GM21526 (cell line): ENCODE data around the gene ZSWIM5.
"Not testable (repeated sequence)": the region's sequence is repeated elsewhere in the genome, so short reads cannot be mapped to it uniquely, and the experiment has no call there.

Experiments
- ATAC-seq: cut with Tn5 transposase; IDR thresholded peaks from one replicate; pipeline ENCODE4 v1.9.1; 2021; ENCODE audit warnings: moderate library complexity; ENCODE audit not compliant: unreplicated experiment, low FRiP score

Gene ZSWIM5

DNA sequence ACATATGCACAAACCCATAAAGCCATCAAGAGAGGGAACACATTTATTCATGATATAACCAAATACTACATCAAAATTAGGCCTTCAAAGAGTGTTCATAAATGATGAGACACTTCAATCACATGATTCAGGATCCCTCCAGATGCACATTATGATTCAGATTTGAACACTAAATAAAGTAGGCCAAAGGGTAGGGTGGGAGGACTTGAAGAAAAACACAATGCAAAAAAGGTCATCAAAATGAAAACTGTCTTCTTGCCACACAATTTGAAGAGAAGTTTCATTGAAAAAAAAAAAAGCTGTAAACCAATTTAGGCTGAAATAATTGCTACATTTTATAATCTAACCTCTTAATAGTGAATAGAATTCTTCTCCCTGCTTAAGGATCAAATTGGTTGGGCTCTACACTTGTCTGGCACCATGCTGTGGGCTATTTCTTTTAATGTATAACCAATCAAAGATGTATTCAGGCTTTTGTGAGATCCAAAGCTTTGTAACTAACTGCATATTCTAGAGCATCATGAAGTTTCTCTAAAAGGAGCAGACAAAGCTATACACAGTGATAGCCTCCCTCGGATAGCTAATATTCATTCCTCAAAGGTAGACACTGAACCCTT is 58.1 kb downstream of the ZSWIM5 start:
- ATAC-seq: no peak

DNA sequence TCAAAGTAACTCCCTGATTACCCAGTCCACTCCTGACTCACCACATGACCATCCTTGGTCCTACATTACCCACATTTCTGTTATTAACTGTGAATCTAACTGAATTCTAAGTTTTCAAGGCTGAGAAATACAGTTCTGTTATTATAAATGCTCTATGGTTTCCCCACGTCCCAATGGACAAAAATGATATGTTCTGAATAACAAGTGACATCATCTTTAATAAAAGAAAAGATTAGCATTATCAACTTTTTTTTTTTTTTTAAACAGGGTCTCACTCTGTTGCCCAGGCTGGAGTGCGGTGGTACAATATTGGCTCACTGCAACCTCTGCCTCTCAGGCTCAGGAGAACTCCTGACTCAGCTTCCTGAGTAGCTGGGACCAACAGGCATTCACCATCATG is 59.6 kb downstream of the ZSWIM5 start:
- ATAC-seq: no peak

DNA sequence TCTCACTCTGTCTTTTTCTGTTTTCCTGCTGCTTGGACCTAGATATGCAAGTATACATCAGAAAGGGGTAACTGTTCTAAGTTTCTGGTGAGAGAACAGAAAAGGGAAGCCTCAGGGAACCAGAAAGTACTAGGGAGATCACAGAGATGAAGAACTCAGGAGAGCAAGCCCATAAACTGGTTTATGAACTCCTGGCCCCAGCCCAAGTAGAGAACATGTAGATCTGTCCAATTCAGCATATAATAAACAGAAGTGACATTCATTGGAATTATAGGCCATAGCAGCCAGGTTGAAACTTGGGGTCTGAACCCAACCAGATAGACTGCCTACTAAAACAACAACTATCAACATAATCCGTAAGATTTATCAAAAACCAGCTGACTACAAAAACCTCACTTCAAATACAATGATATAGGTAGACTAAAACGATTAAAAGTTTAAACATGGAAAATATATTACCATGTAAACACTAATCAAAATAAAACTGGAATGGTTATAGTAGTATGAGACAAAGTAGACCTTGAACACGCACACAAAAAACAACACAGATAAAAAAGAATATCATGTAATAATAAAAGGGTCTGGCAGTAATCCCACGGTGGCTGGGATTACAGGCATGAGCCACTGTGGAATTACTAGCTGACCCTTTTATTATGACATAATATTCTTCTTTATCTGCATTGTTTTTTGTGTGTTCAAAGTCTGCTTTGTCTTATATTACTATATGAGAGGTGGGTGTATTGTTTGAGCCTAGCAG is 65.0 kb downstream of the ZSWIM5 start:
- no peak for ATAC-seq

DNA sequence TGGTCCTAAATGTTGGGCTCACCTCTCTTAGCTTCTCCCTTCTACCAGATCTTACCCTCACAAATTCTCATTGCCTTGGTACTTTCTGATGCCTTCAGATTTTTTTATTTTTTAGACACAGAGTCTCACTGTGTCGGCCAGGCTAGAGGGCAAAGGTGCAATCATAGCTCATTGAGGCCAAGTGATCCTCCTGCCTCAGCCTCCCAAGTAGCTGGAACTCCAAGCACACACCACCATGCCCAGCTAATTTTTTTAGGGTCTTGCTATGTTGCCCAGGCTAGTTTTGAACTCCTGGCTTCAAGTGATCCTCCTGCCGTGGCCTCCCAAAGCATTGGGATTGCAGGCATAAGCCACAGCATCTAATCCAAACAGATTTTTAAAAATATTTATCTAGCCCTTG is 69.4 kb downstream of the ZSWIM5 start:
- no peak for ATAC-seq

DNA sequence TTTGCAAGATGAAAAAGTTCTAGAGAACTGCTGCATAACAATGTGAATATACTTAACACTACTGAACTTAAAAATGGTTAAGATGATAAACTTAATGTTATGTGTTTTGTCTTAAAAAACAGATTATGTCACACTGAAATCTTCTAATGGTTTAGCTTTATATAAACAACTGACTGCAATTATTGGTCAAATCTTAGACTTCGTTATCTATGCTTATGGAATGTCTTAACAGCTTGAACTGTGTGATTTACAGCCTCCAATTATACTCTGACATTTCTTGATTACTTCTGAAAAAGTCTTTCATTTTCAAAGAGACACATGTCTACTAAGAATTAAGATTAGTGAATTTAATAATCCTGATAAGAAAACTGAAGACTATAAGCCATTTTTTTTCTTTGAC is 71.1 kb downstream of the ZSWIM5 start:
- no peak for ATAC-seq

DNA sequence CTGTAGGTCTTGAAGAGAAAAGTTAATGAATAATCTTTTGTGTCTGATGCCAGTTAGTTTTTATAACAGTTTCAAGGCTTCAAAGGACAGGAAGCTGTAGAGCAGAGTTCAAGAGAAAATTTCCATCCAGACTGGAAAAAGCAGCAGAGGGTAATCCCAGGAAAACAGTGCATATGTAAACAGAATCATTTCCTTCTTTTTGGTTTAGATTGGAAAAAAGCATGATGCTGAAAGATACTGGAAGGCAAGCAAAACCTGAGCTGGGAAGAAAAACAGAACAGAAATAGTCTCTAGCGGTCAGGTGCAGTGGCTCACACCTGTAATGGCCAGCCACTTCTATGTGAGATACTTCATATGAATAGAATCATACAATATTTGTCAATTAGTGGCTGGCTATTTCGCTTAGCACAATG is 71.9 kb downstream of the ZSWIM5 start:
- ATAC-seq: no peak

DNA sequence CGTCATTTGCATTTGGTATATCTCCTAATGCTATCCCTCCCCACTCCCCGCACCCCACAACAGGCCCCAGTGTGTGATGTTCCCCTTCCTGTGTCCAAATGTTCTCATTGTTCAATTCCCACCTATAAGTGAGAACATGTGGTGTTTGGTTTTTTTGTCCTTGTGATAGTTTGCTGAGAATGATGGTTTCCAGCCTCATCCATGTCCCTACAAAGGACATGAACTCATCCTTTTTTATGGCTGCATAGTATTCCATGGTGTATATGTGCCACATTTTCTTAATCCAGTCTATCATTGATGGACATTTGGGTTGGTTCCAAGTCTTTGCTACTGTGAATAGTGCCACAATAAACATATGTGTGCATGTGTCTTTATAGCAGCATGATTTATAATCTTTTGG is 73.7 kb downstream of the ZSWIM5 start:
- not testable (repeated sequence) for ATAC-seq

DNA sequence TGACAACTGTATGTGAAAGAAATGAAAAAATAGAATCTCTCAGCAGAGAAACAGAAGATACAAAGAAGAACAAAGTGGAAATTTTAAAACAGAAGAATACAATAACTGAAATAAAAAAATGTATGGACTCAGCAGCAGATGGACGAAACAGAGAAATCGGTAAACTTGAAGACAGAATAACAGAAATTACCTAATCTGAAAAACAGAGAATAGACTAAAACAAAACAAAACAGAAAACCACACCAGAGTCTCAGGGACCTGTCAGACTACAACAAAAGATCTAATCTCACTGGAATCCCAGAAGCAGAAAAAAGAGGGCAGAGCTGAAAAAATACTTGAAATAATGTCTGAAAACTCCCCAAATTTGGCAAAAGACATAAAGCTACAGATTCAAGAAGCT is 83.0 kb downstream of the ZSWIM5 start:
- no peak for ATAC-seq

DNA sequence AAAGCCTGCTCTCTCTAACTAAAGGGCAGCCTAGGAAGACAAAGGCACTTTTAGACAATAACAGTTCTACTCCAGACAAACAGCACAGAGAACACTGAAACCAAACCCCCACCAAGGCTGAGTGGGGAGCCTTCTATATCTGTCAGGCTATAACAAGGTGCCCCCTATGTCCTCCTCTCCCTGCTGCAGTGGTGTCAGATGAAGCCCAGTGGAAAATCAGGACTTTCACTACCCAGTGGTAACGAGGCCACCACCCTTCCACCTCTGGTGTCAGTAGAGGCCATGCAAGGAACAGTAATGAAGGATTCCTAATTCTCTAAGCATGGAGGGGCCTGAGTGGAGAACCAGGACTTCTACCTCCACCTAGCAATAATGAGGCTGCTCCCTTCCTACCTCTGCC is 83.7 kb downstream of the ZSWIM5 start:
- ATAC-seq: no peak

DNA sequence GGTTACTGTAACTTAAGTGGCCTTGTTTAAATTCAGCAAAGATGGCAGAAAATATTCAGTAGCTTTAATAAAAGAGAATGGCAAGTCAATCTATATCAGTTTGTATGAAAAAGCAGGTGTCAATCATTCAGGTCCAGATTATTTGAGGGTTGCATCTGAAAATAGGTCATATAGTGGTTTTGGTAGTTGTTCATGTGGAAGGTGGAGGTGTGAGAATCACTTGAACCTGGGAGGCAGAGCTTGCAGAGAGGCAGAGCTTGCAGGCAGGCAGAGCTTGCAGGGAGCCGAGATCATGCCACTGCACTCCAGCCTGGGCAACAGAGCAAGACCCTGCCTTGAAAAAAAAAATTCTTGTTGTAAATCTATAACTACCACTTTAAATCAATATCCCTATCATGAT is 88.6 kb downstream of the ZSWIM5 start:
- ATAC-seq: no peak

DNA sequence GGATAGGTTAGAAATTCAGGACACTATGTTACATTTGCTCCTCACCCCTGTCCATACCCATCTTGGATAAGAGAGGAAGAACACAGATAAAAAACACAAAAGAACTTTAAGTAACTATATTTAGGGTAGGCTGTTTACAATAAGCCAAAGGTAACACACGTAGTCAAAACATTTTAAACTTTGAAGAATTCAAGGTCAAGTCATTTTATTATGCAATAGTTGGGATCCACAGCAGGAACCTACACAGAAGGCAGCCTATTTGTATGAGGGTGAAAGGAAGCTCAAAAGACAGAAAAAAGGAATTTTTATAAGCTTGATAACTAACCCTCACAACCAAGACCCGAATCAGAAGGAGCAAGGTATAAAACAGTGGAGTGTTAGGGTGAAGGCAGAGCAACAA is 89.6 kb downstream of the ZSWIM5 start:
- no peak for ATAC-seq

DNA sequence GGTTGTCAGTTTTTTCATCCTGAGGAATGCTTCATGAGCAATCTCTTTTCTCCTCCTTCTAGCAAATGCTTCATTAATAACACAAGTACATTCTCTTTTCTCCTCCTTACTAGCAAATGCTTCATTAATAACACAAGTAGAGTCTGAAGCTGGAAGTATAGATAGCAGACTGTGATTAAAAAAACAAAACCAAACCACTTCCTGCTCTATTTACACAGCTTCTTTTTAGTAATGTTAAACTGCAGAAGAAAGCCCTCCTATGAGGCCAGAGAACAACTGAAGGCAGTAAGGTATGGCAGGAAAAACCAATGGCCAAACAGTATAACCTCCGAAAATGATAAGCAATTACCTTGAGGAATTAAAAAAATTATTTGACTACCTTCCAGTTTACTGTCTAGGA is 90.1 kb downstream of the ZSWIM5 start:
- no peak for ATAC-seq

DNA sequence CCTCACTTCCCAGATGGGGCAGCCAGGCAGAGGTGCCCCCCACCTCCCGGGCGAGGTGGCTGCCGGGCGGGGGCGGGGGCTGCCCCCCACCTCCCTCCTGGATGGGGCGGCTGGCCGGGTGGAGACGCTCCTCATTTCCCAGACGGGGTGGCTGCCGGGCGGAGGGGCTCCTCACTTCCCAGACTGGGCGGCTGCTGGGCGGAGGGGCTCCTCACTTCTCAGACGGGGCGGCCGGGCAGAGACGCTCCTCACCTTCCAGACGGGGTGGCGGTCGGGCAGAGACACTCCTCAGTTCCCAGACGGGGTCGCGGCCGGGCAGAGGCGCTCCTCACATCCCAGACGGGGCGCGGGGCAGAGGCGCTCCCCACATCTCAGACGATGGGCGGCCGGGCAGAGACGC is 91.2 kb downstream of the ZSWIM5 start:
- ATAC-seq: not testable (repeated sequence)

DNA sequence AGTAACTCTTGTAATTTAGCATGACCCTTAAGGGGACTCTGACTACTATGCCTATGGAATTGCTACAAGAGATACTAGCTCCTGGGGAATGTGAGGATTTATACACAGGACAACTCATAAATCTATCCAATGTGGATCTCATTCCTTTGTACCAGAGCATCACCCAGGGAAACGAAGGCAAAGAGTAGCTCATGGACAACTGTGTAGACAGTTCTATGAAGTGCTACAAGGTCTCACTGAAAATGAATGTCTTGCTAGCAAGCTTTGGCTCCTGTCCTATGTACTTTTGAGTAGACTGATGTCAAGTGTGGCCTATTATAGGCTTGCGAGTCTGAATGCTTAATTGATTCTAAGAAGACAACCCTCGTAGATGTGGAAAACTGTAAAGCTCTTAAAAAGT is 93.7 kb downstream of the ZSWIM5 start:
- ATAC-seq: no peak

DNA sequence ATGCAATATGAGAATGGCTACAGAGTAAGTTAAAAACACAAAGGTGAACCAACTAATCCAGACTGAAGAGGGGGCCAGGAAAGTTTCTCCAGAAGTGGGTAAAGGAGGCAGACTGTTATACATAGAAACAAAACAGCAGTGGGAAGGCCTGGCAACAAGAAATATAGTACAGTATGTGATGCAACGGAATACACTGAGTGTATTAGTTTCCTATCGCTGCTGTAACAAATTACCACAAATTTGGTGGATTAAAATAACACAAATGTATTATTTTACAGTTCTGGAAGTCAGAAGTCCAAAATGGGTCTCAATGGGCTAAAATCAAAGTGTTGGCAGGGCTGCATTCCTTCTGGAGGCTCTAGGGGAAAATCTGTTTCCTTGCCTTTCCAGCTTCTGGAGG is 95.2 kb downstream of the ZSWIM5 start:
- ATAC-seq: no peak

DNA sequence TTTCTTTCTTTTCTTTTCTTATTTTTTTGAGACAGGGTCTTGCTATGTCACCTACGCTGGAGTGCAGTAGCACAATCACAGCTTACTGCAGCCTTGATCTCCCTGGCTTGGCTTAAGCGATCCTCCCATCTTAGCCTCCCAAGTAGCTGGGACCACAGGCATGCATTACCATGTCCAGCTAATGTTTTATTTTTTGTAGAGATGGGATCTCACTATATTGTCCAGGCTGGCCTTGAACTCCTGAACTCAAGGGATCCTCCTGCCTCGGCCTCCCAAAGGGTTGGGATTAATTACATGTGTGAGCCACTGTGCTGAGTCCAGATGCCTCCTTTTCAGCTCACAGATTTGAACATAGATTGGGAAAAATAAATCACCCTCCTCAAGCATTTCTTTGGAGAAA is 98.6 kb downstream of the ZSWIM5 start:
- ATAC-seq: no peak

DNA sequence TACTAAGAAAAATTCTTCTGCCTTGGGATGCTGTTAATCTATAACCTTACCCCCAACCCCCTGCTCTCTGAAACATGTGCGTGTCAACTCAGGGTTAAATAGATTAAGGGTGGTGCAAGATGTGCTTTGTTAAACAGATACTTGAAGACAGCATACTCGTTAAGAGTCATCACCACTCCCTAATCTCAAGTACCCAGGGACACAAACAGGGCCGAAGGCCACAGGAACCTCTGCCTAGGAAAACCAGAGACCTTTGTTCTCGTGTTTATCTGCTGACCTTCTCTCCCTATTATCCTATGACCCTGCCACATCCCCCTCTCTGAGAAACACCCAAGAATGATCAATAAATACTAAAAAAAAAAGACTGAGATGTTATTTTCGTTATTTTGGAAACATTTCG is 99.5 kb downstream of the ZSWIM5 start:
- ATAC-seq: not testable (repeated sequence)

DNA sequence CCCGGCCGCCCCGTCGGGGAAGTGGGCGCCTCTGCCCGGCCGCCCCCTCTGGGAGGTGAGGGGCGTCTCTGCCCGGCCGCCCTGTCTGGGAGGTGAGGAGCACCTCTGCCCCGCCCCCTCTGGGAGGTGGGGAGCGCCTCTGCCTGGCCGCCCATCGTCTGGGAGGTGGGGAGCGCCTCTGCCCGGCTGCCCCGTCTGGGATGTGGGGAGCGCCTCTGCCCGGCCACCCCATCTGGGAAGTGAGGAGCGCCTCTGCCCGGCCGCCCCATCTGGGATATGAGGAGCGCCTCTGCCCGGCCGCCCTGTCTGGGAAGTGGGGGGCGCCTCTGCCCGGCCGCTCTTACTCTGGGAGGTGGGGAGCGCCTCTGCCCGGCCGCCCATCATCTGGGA is 100.3 kb downstream of the ZSWIM5 start:
- ATAC-seq: not testable (repeated sequence)

DNA sequence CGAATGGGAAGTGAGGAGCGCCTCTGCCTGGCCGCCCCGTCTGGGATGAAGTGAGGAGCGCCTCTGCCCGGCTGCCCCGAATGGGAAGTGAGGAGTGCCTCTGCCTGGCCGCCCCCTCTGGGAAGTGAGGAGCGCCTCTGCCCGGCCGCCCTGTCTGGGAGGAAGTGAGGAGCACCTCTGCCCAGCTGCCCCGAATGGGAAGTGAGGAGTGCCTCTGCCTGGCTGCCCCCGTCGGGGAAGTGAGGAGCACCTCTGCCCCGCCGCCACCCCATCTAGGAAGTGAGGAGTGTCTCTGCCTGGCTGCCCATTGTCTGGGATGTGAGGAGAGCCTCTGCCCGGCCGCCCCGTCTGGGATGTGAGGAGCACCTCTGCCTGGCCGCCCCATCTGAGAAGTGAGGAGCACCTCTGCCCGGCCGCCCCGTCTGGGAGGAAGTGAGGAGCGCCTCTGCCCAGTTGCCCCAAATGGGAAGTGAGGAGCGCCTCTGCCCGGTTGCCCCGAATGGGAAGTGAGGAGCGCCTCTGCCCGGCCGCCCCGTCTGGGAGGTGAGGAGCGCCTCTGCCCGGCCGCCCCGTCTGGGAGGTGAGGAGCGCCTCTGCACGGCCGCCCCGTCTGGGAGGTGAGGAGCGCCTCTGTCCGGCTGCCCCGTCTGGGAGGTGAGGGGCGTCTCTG is 100.8 kb downstream of the ZSWIM5 start:
- ATAC-seq: not testable (repeated sequence)

DNA sequence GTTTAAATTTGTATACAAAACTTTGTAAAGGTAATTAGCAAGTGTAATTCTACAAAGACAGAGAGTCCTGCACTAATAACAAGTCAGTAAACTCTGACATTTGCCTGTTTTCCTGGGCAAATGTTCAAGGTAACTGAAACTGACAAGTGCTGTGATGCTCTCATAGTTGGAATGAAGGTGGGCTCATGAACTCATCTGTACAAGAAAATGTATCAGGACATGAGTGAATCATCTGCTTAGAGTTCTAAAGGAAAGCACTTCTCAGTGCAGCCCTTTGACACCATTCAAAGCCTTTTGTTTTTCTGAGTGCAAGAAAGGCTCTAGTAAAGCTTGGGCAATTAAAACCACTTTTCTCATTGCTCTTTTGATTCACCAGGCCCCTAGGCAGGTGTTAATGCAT is 102.9 kb downstream of the ZSWIM5 start:
- no peak for ATAC-seq

DNA sequence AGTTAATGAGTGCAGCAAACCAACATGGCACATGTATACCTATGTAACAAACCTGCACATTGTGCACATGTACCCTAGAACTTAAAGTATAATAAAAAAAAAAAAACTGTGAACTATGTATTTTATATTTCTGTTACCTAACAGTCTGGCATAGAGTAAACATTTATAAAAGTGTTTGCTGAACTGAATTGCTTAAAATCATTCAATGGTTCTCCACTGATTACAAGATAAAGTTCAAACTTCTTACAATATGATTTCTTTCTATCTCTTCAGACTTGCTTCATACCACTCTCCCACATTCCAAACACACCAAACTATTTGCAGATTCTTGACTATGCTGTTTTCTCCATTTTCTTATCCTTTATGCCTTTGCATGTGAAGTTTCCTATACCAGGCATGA is 104.5 kb downstream of the ZSWIM5 start:
- no peak for ATAC-seq

DNA sequence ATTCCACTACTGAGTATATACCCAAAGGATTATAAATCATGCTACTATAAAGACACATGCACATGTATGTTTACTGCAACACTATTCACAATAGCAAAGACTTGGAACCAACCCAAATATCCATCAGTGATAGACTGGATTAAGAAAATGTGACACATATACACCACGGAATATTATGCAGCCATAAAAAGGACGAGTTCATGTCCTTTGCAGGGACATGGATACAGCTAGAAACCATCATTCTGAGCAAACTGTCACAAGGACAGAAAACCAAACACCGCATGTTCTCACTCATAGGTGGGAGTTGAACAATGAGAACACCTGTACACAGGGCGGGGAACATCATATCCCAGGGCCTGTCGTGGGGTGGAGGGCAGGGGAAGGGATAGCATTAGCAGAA is 104.9 kb downstream of the ZSWIM5 start:
- ATAC-seq: not testable (repeated sequence)
